Liver (tissue), 2 donors: ENCODE results near the gene INPP5A.

Source experiments
- CTCF ChIP-seq: fragments of 150-350 bp; IDR thresholded peaks from 2 replicates; pipeline ENCODE4 v1.5.1; 2017; ENCODE audit warnings: improper control_type of control experiment, low read depth, low read length; ENCODE audit not compliant: missing input control
- MAX ChIP-seq: IDR thresholded peaks from 2 replicates; pipeline ENCODE4 v1.6.1; 2016; ENCODE audit warnings: antibody characterized with exemption
- donor health status: healthy.

GRCh38 chr10:132603851-132604533 is 66.4 kb downstream of the INPP5A start:
- TF ChIP-seq MAX: no peak
- TF ChIP-seq CTCF: no peak
